Femur (tissue), 1 donor: ENCODE results near the gene JPH4.
A peak's percentile ranks its signal among the peaks of the same experiment; 100 is the strongest.

ENCODE experiments used
- DNase-seq: peaks from one replicate; pipeline ENCODE4 v3.0.0-alpha.2; 2017

Gene JPH4

DNA sequence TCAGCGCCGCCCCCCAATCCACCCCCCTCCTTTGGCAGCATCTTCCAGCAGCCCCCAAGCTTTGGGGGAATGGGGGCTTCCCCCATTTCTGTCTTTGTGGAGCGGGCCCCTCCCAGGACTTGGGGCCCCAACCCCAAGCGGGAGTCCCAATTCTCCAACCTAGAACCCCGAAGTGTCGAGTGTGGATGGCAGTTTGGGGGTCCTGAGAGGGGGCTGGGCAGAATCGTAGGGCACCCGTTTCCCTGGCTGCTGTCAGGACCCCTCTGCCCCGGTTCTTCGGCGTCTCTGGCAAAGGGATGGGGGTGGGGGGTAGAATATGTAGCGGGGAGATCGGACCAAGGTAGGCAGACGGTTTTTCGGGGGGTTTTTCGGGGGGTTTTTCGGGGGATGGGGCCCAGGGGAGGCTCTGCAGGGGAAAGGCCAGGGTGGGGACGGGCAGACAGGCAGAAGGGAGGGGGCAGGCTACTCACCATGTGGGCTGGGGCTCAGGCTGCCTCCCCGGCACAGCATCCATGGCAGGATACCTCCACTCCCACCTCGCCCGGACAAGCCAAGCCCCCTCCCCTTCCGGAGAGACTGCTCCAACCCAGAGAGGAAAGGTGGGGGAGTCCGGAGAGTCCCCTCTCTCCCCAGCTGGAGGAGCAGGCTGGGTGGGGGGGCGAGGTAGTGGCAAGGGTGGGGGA lies 739 bp downstream of the JPH4 start:
- no peak for DNase-seq

DNA sequence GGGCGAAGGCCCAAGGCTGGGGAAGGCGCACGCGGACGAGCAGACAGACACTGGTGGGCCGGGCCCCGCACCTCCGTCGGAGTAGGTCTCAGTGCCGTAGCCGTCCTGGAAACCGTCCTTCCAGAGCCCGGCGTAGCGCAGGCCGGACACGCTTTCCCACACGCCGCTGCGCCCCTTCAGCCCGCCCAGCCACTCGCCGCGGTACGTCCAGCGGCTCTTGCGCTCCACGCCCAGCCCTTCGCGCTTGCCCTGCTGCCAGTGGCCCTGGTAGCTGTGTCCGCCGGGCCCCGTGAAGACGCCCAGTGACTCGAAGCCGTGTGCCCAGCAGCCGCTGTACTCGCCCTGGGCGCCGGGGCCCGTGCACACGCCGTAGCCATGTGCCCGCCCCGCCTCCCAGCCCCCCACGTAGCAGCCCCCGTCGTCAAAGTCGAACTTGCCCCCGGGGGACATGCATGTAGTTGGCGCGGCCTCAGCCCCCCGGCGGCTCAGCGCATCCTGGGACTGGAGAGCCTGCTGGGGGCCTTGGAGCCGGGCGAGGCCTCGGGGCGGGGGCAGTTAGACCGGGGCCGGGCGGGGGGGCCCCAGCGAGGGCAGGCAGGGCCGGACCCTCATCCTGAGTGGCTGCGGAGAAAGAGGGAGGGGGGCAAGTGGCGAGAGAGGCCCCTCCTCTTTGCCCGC lies 1.4 kb downstream of the JPH4 start:
- DNase-seq = no peak

GRCh38 chr14:23573384-23574015 lies 5.1 kb downstream of the JPH4 start:
- DNase-seq = no peak

- no peak for DNase-seq
Observed at GRCh38 chr14:23572836-23573235, 5.8 kb downstream of the JPH4 start.

DNA sequence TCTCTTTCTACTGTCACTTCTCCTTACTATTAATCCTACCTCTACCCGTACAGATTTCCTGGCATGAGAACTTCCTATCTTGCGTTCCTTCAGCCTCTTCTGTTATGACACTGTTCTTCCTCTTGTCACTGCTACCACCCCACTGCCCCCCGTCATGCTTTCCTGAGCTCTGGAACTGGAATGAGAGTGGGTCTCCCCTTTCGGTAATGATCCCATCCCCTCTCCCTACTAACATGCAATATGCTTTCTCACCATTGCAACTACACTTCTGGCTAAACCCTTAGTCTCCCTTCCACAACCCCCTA lies 6.1 kb downstream of the JPH4 start:
- DNase-seq = no peak

GRCh38 chr14:23571701-23572523 lies 6.7 kb downstream of the JPH4 start:
- DNase-seq = no peak

DNA sequence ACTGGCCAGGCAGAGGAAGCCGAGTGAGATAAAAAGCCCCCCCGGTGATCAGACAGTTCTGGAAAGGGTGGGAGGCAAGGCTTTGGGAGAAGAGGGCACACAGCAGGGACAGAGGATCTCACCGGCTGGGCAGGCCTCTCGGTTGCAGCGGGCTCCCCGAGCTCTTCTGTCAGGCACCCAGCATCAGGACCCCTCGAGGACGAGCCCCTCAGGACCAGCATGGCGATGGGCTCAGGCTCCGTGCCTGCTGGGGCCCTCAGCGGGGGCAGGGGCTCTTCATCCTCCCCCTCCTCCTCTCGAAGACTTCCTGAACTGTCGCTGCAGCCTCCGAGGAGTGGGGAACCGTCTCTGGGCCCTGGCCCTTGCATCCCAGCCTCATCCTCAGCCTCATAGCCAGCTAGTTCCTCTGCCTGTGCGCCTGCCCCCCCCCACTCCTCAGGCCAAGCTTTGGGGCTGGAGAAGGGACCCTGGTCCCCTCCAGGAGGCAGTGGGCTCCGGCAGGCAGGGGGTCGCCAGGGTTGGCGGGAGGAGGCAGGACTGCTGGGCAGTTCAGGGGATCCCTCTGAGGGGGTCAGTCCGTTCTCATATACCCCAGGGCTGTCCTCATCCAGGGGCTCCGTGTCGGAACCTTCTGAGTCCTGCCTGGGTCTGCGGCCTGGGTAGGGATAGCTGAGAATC lies 7.6 kb downstream of the JPH4 start:
- DNase-seq = no peak

- no peak for DNase-seq
Observed at GRCh38 chr14:23569443-23570151, 9.0 kb downstream of the JPH4 start.

DNA sequence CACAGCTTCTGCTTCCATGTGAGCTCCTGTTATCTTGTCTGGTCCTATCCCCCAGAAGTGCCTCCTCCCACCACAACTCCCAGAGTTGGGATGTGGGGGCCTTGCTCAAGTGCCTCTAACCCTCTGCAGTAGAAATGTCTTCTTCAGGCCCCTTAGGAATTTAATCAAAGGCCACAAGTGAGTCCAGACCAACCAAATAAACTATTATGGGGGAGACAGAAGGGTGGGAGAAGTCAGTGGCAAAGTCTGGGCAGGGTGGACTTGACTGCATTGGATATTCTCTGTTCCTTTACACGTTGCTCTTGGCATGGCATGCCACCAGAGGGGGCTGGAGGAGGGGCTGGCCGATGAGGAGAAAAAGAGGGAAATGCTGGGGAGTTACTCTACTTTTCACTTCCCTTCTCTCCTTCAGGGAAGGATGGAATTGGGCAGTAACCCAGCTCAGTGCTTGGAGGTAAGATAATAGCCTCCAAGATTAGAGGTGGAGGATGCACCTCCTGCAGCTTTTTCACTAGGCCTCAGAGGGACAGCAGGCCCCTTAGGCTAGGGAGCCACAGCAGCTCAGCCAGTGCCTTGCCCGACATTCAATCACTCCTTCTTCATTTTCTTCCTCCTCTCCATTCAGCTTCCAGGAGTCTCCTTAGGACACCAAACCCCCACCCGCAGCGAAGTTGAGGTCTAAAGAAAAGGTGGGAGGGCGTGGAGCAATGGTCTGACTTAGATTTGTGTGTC lies 9.8 kb downstream of the JPH4 start:
- no peak for DNase-seq

DNA sequence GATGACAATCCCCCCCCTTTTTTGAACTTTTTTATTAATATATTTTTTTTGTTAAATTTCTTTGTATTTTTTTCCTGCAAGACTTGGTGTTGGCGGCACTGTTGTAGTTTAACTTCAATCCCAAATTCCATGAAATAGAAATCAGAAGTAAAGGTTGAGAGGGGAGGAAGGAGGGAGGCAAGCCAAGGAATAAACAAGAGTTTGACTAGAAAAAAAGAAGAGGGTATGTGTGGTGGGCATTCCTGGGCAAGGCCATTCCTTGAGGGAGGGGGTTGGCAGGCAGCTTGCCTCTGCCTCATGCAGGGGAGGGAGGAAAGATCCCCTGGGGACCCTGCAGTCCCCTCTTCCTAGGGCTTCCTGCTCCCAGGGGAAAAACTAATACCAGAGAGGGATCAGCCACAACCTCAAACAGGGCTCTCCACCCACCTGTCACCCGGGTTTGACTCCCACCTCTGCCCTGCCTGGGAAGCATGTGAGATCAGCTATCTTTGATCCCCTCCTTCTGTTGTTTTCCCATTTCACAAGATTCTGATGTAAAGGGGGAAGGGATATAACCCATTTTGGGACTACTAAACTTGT lies 10.5 kb downstream of the JPH4 start:
- DNase-seq = no peak

DNA sequence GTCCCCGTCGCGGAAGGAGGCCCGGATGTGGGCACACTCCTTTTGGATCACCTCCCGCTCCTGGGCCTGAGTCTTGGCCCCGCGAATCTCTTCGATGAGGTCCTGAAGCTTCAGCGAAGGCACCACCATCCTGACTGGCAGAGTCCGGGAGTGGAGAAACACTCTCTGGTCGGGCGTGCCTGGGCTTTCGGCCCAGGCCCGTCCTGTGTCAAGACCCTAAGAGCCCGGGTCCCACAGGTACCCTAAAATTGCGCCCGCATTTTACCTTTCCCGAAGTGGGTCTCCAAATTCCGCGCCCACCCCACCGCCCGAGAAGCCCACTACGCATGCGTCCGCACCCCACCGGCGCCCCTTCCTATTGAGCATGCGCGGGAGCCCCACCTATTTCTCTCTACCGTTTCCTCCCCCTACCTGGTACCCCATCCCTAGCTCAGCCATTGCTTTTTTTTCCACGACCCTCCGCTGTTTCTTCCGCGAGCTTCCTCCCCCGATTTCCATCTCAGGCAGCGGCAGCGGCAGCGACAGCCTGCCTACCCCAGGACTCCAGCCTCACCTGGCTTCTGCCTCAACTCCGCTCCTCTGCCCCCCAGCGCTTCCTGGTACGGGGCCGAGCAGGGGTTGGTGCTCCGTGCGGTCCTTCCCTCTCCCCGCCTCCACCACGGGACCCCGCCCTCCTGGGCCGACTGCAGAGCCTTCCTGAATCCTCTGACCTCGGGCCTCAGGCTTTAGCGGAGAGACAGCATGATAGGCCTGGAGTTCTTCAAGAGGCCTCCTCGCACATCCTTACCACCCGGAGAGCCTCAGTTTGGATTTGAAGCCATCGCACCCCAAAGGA lies 11.2 kb downstream of the JPH4 start, which contains the start of gene AP1G2:
AP1G2 (minus strand) TSS at position 606 of the 835 bp plus-strand sequence; CDS start at position 129, 477 bp downstream.
- DNase-seq = peak; percentile 89

DNA sequence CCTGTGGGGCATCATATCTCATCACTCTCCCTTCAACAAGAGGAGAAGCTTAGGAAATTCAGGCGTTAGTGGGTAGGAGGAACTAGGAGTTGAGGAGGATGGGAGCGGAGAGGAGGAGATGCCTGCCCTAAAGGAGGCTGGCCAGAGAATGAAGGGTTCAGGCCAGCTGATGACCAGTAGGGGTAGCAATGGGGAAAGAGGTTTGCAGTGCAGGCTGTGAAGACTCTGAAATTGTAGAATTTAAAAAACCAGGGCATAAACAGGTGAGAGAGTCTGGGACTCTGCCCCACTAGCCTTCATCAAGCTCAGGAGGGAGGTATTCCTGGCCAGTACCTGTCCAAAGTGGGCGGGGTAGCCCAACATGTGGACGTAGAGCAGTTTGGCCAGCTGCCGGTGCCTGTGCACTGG lies 11.8 kb downstream of the JPH4 start:
- no peak for DNase-seq

DNA sequence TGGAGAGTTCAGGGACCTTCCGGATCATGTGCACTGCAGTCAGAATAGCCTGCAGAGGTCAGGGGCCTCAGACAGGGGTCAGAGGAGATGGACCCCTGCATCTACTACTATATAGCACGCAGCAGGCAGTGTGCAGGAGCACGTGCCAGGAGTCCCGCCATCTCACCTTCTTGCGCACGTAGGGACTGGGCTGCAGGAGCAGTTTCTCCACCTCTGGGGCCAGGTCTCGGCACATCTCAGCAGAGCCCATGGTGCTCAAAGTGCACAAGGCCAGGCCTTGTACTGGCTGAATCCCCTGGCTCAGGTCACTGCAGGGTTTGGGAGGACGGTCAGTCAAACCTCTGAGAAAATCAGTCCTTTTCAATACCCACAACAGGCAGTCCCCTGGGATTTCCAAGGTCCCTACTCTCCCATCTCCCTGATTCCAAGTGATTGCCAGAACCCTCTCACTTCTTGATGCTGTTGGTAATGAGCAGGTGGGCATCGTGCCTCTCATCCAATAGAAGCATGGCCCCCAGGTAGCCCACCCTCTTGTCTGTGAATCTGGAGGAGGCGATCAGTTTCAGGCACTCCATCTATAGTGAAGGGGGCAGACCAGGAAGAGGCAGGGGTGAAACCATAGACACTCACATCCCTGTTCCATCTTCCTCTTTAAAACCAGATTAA lies 12.3 kb downstream of the JPH4 start:
- no peak for DNase-seq

DNA sequence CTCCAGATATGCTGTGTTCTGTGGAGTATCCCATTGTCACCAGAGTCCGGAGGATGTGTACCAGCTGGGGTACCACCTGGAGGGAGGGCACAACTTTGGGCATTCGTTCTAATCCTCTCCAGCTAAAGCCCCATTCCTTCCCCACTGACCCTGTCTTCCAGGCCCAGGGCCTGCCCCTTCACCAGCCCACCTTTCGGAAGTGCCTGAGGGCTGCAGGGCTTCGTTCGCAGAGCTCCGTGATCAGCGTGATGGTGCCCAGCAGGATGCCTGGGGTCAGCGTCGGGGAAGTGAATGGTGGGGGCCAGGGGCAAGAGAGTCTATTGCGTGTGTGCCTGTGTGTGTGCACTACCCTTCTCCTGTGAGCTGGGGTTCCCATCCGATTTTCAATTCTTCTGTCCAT lies 13.0 kb downstream of the JPH4 start:
- no peak for DNase-seq

- DNase-seq = no peak
Observed at GRCh38 chr14:23564876-23565275, 13.7 kb downstream of the JPH4 start.

- DNase-seq = no peak
Observed at GRCh38 chr14:23564181-23564812, 14.3 kb downstream of the JPH4 start.

DNA sequence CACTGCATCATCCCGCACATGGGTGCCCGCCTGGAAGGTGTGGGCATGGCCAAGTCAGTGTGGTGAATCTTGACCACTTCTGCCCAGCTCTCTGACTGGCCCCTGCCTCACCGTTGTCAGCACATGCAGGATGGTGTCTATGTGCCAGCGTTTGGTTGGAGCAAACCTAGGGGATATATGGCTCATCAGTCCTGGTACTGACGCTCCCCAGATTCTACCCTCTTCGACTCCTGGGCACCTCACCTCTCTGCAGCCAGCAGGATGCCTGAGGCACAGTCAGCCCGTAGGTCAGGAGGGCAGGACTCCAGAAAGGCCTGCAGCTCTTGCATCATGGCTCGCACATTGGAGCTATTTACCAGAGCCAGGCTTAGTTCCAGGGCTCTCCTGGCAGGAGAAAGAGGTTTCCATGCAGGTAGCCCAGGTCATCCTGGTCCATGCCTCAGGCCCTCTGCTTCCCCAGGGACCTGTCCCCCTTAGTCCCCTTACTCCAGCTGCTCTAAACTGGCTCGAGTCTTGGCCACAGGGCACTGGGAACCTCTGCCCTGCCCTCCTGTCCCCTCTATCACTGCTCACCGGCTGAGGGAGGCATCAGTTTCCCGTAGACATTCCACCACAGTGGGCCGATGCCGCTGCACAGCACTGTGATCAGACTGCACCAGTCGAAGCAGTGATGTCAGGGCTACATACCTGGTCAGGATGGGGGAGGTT lies 15.0 kb downstream of the JPH4 start:
- DNase-seq = no peak

GRCh38 chr14:23562822-23563472 lies 15.6 kb downstream of the JPH4 start:
- DNase-seq = peak; percentile 65
